ENCODE data around the gene S100A3.

S100A3 gene

DNA sequence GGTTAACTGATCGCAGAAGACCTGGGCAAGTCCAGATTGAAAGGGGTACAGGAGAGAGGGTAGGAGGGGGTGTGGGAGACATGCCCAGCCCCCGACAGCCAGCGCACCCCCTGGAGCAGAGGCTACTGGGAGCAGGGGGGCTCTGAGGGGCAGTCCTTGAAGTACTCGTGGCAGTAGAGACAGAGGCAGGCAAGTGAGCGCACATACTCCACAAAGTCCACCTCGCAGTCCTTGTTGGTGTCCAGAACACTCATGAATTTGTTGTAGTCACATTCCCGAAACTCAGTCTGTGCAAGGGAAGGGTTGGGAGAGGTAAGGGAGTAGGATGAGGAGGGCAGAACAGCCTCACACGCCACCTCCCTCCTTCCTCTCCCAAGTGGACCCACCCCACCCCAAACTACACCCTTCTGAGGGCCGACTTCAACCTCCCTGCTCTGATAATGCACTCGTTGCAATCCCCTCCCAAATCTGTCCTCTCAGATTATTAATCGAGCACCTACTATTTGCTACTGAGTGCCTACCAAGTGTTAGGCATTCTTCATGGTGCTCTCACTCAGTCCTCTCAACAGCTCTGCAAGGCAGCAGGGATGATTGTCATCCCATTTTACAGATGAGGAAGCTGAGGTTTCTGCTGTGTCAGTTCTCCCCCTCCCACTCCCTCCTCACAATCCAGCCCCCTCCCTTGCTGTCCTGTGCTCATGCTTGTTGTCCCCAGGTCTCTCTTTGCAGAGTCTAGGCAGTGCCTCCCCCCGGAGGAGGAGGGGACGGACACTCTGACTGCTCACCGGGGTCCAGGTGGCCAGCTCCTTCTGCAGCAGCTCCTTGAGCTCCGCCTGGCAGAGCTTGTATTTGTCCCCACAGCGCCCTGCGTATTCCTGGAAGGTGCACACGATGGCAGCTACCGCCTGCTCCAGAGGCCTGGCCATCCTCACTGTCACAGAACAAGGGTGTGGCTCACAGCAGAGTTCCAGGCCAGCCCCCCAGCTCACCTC is 1.2 kb downstream of the S100A3 start:
- no peak for DNase-seq

DNA sequence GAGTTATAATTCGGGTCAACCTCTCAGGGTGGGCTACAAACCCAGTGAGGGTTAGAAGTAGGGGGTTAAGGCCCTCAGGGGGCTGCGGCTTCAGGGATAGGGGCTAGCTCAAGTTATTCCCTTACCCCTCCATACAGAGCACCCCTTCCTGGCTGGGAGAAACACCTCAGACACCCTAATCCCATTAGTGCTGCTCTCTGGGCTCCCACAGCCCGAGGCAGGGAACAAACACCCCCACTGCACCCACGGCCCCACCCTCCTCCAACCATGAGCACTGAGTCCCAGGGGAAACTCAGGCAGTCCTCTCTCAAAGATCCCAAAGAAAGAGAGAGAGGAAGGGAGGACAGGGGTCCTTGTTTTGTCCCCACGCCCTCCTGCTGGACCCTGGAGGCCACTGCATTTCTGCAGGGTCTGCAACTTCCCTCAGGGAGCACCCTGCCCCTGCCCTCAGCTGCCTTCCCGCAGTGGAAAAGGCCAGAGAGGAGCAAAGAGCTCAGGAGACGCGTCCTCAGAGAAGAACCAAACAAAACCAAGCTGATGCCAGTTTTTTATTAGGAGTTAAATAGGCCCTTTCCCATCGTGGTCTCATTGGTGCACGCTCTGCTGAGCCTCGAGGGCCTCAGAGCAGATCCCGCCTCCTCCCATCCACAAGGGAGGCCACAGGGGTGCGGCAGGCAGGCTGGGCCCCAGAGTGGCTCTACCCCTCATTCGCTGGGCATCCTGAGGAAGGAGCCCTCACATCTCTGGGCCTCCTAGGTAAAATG is 2.1 kb downstream of the S100A3 start:
- DNase-seq, result no peak

- no peak for DNase-seq
Measured at GRCh38 chr1:153546371-153546770, 2.7 kb downstream of the S100A3 start.

- DNase-seq, result peak; percentile 86 to 91
Measured at GRCh38 chr1:153545067-153546055, 3.7 kb downstream of the S100A3 start, which contains the start of gene S100A4. Gene S100A4, minus strand, starts transcription at chr1:153545806. Its CDS starts 1,012 bp downstream, at chr1:153544794.

GRCh38 chr1:153544453-153545066 is 4.5 kb downstream of the S100A3 start:
- no peak for DNase-seq

DNA sequence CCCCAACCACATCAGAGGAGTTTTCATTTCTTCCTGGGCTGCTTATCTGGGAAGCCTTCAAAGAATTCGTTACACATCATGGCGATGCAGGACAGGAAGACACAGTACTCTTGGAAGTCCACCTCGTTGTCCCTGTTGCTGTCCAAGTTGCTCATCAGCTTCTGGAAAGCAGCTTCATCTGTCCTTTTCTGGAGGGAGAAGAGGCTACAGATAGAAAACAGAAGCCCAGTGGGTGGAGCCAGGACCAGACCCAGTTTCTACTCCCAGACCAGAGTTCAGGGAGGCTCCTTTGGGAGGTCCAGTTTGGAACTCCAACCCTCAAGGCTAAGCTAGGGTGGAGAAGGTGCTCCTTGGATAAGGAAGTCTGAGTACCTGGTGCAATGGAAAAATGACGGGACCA is 5.3 kb downstream of the S100A3 start:
- no peak for DNase-seq

GRCh38 chr1:153542956-153543711 is 5.9 kb downstream of the S100A3 start:
- DNase-seq, result no peak

- no peak for DNase-seq
Measured at GRCh38 chr1:153541641-153542590, 7.1 kb downstream of the S100A3 start.

- peak in 1 of 2 donors; percentile 34 for DNase-seq
Measured at GRCh38 chr1:153540394-153541361, 8.4 kb downstream of the S100A3 start, which contains the start of gene S100A5. Gene S100A5, minus strand, starts transcription at chr1:153540934. Its CDS starts 743 bp downstream, at chr1:153540191.

- DNase-seq, result no peak
Measured at GRCh38 chr1:153539395-153540093, 9.5 kb downstream of the S100A3 start.

GRCh38 chr1:153538315-153538821 is 10.7 kb downstream of the S100A3 start:
- no peak for DNase-seq

- DNase-seq, result no peak
Measured at GRCh38 chr1:153537376-153537730, 11.7 kb downstream of the S100A3 start.

- DNase-seq, result no peak
Measured at GRCh38 chr1:153536671-153537375, 12.2 kb downstream of the S100A3 start.

DNA sequence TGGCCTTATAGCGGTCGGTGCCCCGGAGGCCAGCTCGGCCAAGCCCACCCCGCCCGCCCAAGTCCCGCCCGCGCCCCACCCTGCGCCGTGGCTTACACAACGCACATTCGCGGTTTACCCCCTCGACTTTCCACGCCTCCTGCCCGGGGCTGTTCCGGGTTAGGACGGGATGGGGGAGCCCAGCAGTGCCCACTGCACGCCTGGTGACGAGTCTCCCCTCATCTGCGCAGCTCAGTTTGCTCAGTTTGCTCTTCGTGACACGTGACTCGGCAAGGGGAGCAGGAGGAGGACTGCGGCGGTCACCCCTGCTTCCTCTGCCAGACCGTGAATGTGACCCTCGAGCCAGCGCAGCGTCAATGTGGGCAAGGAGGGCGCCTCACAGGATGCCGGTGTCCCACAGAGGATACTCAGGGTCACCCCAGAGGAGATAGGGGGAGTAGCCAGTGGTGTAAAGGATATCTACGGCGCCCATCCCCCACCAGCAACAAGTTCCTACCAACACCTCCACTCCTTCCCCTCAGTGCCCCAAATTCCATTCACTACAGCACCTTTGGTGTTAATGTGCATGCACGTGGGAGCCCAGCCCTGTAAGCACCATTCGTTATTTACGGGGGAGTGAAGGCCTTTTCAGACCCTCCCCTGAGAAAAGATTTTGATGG is 12.9 kb downstream of the S100A3 start:
- DNase-seq, result peak; percentile 60 to 69

GRCh38 chr1:153535242-153536011 is 13.6 kb downstream of the S100A3 start, which contains the start of gene S100A6:
Gene S100A6, minus strand, starts transcription at chr1:153535991. Its CDS starts 652 bp downstream, at chr1:153535339.
- DNase-seq, result no peak

DNA sequence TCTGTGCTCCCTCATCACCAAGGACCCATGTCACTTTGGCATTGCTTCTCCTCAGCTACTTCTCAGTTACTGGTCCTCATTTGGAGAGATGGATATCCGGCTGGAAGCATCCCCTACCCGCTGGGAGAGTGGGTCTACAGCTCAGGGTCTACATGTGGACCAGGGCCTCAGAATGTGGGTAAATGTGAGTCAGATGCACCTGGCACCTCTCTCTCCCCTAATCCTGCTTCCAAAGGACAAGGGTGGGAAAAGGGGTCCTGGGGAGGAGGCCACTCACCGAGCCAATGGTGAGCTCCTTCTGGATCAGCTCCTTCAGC is 14.2 kb downstream of the S100A3 start:
- DNase-seq, result no peak
